GM19455 (cell line): Measurements from ENCODE around the gene PHB1.

Experiments used
- ATAC-seq: cut with Tn5 transposase; IDR thresholded peaks from one replicate; pipeline ENCODE4 v1.9.1; 2021; ENCODE audit not compliant: unreplicated experiment

The PHB1 gene

DNA sequence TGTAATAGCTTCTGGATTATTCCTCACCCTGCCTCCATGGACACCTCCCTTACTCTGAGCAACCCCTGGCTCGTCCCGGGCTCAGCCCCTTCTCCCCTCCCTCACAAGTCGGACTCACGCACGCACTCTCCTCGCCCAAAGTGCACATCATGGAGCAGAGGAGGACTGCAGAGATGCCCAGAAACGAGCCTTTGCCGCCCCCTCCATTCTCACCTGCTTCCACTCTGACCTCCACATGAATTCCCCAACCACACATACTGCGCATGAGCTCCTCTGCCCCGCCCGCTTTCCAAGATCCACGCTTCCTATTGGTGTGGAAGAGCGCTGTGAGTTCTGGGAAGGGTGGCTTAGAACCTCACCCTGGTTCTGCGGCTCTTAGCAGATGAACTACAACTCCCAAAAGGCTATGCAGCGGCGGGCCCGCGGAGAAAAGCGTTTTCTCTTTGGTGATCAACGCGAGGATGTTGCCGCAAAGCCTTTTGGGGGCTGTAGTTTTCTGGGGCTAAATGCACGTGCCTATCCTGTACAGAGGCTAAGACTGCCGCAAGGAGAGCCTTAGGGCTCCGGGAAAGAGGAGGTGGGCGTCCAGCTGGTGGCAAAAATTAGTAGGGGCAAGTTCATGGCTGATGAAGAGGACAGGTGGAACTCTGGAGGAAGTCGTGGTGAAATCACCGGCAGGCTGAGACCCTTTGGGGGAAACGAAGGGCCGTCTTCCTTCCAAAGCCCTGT is at the start of gene PHB1:
TSS of gene PHB1 (minus strand) at position 261 of the 729 bp plus-strand sequence. CDS start 1,618 bp downstream, outside the sequence.
- ATAC-seq, result peak; percentile 97

- ATAC-seq, result no peak
These were observed 49.4 kb upstream of the PHB1 start for GRCh38 chr17:49464049-49464448.

- no peak for ATAC-seq
These were observed 46.9 kb upstream of the PHB1 start for GRCh38 chr17:49461580-49461979.

DNA sequence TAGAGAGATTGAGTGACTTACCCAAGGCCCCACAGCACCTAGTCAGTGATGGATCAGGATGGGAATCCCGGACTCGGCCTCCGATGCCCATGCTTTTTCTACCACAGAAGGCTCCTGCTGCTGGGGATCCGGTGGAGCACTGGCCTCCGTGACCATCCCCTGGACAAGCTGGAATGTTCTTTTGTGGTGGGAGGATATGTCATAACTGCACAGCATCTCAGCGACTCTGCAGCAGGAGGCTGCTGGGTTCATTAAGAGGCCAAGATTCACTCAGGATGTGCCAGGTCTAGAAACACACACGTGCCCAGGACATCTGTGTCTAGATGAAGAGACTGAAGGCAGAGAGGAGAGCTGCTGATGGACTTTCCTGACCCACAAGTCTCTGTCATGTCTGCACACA is 45.7 kb upstream of the PHB1 start:
- no peak for ATAC-seq

- no peak for ATAC-seq
These were observed 44.8 kb upstream of the PHB1 start for GRCh38 chr17:49459401-49459984.

- ATAC-seq, result no peak
These were observed 43.2 kb upstream of the PHB1 start for GRCh38 chr17:49457564-49458535.

- ATAC-seq, result no peak
These were observed 41.7 kb upstream of the PHB1 start for GRCh38 chr17:49456183-49456965.

GRCh38 chr17:49455272-49455861 is 40.7 kb upstream of the PHB1 start:
- ATAC-seq, result no peak

DNA sequence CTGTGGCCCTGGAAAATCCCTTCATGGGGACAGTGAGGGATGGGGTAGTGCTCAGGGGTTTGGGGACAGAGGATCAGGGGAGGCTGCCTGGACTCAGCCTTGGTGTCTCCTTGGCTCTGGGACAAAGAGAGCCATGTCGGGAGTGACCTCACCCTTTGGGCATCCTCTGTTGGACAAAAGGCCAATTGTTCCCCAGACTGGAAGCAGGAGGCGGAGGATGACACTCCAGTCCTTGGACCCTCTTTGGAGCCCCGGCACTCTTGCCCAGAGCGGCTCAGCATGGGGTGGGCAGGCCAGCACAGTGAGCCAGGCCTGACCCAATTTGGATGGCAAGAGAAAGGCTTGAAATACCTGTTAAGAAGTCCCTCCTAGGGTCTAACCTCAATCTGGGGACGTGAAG is 39.4 kb upstream of the PHB1 start:
- no peak for ATAC-seq

DNA sequence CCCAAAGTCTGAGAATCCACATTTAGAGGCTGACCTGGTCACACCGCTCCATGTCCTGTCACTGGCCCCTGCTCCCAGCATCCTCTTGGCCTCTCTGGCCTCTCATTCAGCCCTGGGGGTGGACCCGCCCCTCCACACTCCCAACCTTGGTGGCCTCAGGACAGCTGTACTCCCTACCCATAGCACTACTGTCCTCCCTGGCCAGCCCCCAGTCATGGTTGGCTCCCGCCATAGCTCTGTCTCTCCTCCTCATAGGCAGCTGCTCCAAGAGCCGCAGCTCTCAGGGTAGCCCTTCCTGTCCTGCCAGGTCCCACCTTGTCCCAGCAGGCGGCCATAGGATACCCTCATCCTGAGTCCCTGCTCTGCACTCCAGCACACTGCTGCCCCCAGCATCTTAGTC is 38.0 kb upstream of the PHB1 start:
- ATAC-seq, result no peak

GRCh38 chr17:49452201-49452600 is 37.5 kb upstream of the PHB1 start:
- no peak for ATAC-seq

DNA sequence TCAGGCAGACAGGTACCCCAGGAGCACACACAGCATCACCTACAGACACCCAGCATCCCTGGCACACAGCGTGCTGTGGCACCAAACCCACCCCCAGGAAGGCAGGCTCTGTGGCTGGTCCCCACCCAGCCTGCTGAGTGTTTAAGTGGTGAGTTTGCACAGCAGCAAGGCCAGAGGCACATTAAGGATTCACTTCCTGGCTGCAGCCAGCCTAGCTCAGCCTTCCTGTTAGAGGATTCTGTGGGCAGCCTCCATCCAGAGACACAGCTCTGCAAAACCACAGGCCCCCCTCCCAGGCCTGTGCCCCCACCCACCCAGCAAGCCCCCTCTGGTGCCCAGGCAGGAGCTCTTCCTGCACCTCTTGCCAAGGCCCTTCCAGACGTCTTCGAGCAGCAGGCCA is 36.1 kb upstream of the PHB1 start:
- ATAC-seq, result no peak

GRCh38 chr17:49450181-49450580 is 35.5 kb upstream of the PHB1 start:
- no peak for ATAC-seq

- ATAC-seq, result no peak
These were observed 33.1 kb upstream of the PHB1 start for GRCh38 chr17:49447628-49448302.

- ATAC-seq, result no peak
These were observed 30.9 kb upstream of the PHB1 start for GRCh38 chr17:49445591-49445990.

DNA sequence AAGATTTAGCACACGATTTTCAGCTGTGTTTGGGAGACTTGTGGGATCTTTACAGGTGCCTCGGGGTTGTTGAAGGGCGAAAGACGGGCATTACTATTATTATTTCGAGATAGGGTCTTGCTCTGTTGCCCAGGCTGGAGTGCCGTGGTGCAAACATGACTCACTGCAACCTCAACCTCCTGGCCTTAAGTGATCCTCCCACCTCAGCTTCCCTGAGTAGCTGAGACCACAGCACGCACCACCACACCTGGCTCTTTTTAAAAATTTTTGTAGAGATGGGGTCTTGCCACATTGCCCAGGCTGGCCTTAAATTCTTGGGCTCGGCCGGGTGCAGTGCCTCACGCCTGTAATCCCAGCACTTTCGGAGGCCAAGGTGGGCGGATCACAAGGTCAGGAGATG is 29.7 kb upstream of the PHB1 start:
- ATAC-seq, result no peak

- ATAC-seq, result no peak
These were observed 29.2 kb upstream of the PHB1 start for GRCh38 chr17:49443862-49444261.

- no peak for ATAC-seq
These were observed 27.4 kb upstream of the PHB1 start for GRCh38 chr17:49442041-49442440.

DNA sequence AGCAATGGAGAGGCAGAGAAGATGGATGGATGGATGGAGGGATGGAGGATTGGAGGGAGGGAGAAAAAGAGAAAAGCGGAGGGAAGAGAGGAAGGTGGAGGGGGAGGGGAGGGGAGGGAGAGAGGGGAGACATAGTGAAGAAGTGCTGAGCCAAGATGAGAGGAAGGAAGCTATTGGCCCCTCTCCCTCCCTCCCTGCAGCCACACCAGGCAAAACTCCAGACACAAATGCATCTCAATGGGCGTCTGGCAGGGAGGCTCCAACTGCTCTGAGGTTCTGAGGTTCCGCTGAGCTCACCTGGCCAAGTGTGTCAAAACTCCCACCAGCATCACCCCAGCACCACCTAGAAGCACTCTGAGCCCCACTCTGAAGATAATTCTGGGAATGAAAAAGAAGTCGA is 26.9 kb upstream of the PHB1 start:
- ATAC-seq, result no peak

DNA sequence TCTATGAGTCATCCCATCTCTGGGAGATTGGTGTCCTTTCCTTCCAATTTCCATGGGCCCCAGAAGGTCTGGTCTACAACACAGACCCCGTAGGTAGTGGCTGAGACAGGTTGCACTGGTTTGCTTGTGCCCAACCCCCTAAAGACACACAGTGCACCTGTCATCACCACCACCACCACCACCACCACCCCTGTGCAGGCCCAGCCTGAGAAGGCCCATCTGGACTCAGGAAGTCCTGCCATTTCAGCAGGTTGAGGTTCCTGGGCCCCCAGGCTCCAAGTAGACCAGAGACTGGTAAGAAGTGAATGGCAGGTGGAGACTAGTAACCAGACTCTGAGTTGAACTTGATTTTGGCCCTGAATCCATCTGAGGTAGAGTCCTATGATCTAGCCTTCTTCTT is 25.9 kb upstream of the PHB1 start:
- ATAC-seq, result no peak
